Suprapubic skin (tissue), 4 donors: ENCODE data around the gene C9orf85.

ENCODE experiments used
- EP300 ChIP-seq: sonication (generic); formaldehyde crosslinking; IDR thresholded peaks from one replicate; pipeline ENCODE4 v1.6.1; 2017; ENCODE audit warnings: antibody characterized with exemption
- POLR2A ChIP-seq, 2 donors: fragments of 450-650 bp; IDR thresholded peaks; one replicate each; pipeline ENCODE4 v1.6.1; 2017; ENCODE audit warnings: antibody characterized with exemption in 2 of 2, mild to moderate bottlenecking in 2 of 2, moderate library complexity in 2 of 2
- POLR2AphosphoS5 ChIP-seq, 3 donors: sonication (generic); formaldehyde crosslinking; IDR thresholded peaks; one replicate each; pipeline ENCODE4 v1.6.1; 2017; ENCODE audit warnings: antibody characterized with exemption in 3 of 3
- TF ChIP-seq, protein P1 (sequence below), 2 donors: fragments of 200-600 bp in 1 of 2; fragments of 450-650 bp in 1 of 2; sonication (generic) in 1 of 2; IDR thresholded peaks; one replicate each; pipeline ENCODE4 v1.5.1; 2016 to 2019; ENCODE audit warnings: antibody characterized with exemption in 2 of 2, mild to moderate bottlenecking in 1 of 2, moderate library complexity in 1 of 2

DNA sequence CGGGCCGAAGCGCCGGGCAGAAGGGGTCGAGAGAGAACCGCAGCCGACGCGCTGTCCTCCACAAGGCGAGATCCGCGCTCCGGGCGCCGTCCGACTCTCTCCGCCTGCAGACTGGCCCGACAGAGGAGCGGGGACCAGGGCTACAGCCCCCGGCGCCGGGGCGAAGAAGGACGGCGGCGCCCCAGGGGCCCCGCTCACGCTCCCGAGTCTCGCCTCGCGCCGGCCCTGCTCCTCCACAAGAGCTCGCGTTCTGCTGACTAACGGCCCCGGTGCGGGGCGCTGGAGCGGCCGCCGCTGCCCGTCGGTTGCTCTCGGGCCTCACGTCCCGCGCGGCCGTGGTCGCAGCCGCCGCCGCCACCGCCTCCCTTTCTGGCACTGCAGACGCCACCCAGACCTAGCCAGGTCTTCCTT is 784 bp upstream of the C9orf85 start:
- TF ChIP-seq, protein P1, sequence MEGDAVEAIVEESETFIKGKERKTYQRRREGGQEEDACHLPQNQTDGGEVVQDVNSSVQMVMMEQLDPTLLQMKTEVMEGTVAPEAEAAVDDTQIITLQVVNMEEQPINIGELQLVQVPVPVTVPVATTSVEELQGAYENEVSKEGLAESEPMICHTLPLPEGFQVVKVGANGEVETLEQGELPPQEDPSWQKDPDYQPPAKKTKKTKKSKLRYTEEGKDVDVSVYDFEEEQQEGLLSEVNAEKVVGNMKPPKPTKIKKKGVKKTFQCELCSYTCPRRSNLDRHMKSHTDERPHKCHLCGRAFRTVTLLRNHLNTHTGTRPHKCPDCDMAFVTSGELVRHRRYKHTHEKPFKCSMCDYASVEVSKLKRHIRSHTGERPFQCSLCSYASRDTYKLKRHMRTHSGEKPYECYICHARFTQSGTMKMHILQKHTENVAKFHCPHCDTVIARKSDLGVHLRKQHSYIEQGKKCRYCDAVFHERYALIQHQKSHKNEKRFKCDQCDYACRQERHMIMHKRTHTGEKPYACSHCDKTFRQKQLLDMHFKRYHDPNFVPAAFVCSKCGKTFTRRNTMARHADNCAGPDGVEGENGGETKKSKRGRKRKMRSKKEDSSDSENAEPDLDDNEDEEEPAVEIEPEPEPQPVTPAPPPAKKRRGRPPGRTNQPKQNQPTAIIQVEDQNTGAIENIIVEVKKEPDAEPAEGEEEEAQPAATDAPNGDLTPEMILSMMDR (IDR thresholded peaks at IDR 0.05) = no peak
- no peak for TF ChIP-seq POLR2A (IDR thresholded peaks at IDR 0.05)
- no peak for TF ChIP-seq EP300
- no peak for TF ChIP-seq POLR2AphosphoS5 (IDR thresholded peaks at IDR 0.05)
